Measurements from ENCODE around the gene CDH13. TPM values are rescaled to one million over a fixed set of nuclear protein-coding genes. Genes with fewer than 3 reads are reported as not detected.

CDH13 gene
- total and polyA plus RNA-seq, 2 of the 8 experiments (the other 6 are each of a cell fraction or from before 2014, with no cell fraction given) = 2.3 to 2.4 TPM

DNA sequence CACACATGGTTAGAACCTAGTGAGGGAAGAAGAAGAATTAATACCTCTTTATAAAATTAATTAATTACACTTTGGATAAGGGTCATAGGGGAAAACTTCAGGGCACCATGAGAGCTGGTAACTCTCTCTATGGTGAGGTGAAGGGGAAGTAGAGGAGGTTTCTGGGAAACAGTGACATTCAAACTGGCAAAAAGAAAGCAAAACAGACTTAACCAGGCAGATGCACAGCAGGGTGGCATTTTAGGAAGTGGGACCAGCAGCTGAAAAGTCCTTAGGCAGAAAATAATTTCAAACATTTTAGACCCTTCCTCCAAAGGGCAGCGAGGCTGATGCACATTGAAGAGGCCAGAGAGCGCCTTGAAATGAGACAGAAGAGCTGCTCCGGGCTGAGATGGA is 157.8 kb downstream of the CDH13 start:
- Histone ChIP-seq H3K27ac (ENCODE audit: low read depth, low read length) (no peak overlapping the region), H3K14ac (ENCODE audit: insufficient read length) (no peak overlapping the region), H4K91ac (replicated peaks; ENCODE audit: insufficient read length, low read length) (no peak overlapping the region), H3K4me3 (ENCODE audit: extremely low read depth in 1 of 4, insufficient read depth in 2 of 4, low read depth in 3 of 4, low read length in 4 of 4) (no peak overlapping the region), H3K27me3 (replicated peaks in 1 of 4; ENCODE audit: control insufficient read depth in 3 of 4, extremely low read depth in 1 of 4, insufficient read depth in 3 of 4, low read length in 3 of 4) (no peaks in the 10 kb centered on the region), H3K79me2 (ENCODE audit: control insufficient read depth in 1 of 2, insufficient read depth in 2 of 2, low read length in 2 of 2) (no peaks in the 10 kb centered on the region), H2BK15ac (ENCODE audit: low read length) (no peak overlapping the region), H2AK5ac (ENCODE audit: low read depth, low read length) (no peak overlapping the region), H4K5ac (ENCODE audit: insufficient read length, low read depth, low read length) (no peak overlapping the region), H3K23ac (ENCODE audit: insufficient read length) (no peak overlapping the region), H3K79me1 (ENCODE audit: low read depth, low read length) (no peaks in the 10 kb centered on the region), H4K8ac (ENCODE audit: extremely low read depth, insufficient read depth, low read length) (no peak overlapping the region), H2BK12ac (ENCODE audit: low read depth, low read length) (no peak overlapping the region), H3K4ac (replicated peaks; ENCODE audit: insufficient read length, low read depth, low read length) (no peak overlapping the region), H2BK20ac (ENCODE audit: low read length) (no peak overlapping the region), H2BK5ac (ENCODE audit: low read depth, low read length) (no peak overlapping the region), H3K9me3 (ENCODE audit: insufficient read depth in 2 of 2, low read depth in 1 of 2, low read length in 1 of 2) (no peaks in the 10 kb centered on the region; a peak in 1 of 4 replicates), H2BK120ac (replicated peaks; ENCODE audit: low read depth, low read length) (no peak overlapping the region), H3K9ac (replicated peaks in 1 of 4; ENCODE audit: extremely low read depth in 1 of 4, low read depth in 3 of 4, low read length in 3 of 4) (no peak overlapping the region), H3K4me1 (replicated peaks in 1 of 4; ENCODE audit: control insufficient read depth in 3 of 4, insufficient read depth in 4 of 4, low read length in 3 of 4) (peaks cover 0 to 14% (median 6%) of the 10 kb centered on the region in 4 experiments; a peak in 6 of 7 replicates), H3K18ac (ENCODE audit: extremely low read depth, low read length) (no peak overlapping the region), H3K36me3 (ENCODE audit: control insufficient read depth in 2 of 4, insufficient read depth in 4 of 4, low read length in 3 of 4) (no peaks in the 10 kb centered on the region), H3K4me2 (ENCODE audit: insufficient read depth in 1 of 2, low read depth in 2 of 2, low read length in 2 of 2) (no peak overlapping the region), H4K20me1 (replicated peaks in 1 of 2; ENCODE audit: control insufficient read depth in 1 of 2, insufficient read depth in 2 of 2, low read length in 2 of 2) (no peaks in the 10 kb centered on the region), H3K23me2 (ENCODE audit: low read depth, low read length) (peaks cover 3% of the 10 kb centered on the region; the same call in 1 of the 2 replicates), H2AFZ (ENCODE audit: low read length) (no peak overlapping the region), H3K56ac (replicated peaks; ENCODE audit: insufficient read length, low read depth, low read length) (no peak overlapping the region)
- ChIA-PET POLR2A (ENCODE audit: partially characterized antibody) (no interaction called here), CTCF (ENCODE audit: partially characterized antibody) (interaction anchor here (0.8 kb wide), 1 partner anchor 200 kb away, joined by 3 read pairs; no protein-coding TSS in a partner anchor)
- no peak for DNase-seq (ENCODE audit: low read depth in 1 of 2, low spot score in 2 of 2)
- 89% methylated on average over 3 of the region's 3 CpGs; no CpG with 5 or more reads in 1 of the 2 experiments for WGBS, 2 experiments (ENCODE audit: extremely low coverage in 1 of 2, insufficient coverage in 1 of 2, insufficient read length in 1 of 2, insufficient replicate concordance in 2 of 2, low coverage in 1 of 2, low lambda C conversion rate in 2 of 2, missing lambda C conversion rate in 1 of 2)
- no peak for FAIRE-seq
- no peak for TF ChIP-seq YY1 (IDR thresholded peaks at IDR 0.05; ENCODE audit: low read depth, low read length)
